ENCODE results near the gene KIR3DL3. TPM values are rescaled to one million over a fixed set of nuclear protein-coding genes. Genes with fewer than 3 reads are reported as not detected.
"Not testable (repeated sequence)": the region's sequence is repeated elsewhere in the genome, so short reads cannot be mapped to it uniquely, and the experiment has no call there.

KIR3DL3 gene
- polyA plus RNA-seq, 1 experiment, result not detected

- POLR2A ChIA-PET, result no interaction called here
- Histone ChIP-seq H3K36me3 (ENCODE audit: control insufficient read depth, insufficient read depth, low read length) (no peaks in the 10 kb centered on the region), H3K4me3 (ENCODE audit: low read depth, low read length) (no peak overlapping the region), H3K27me3 (ENCODE audit: control insufficient read depth, insufficient read depth, low read length) (no peaks in the 10 kb centered on the region)
- CTCF ChIA-PET, result no interaction called here
- DNase-seq (ENCODE audit: low read depth), result no peak
- no peak for TF ChIP-seq CTCF (IDR thresholded peaks at IDR 0.05; ENCODE audit: insufficient read depth, low read depth, low read length)
Measured at GRCh38 chr19:54696766-54697165, 27.5 kb upstream of the KIR3DL3 start.

GRCh38 chr19:54697716-54698115, 26.5 kb upstream of the KIR3DL3 start:
- H3K27me3 ChIP-seq (ENCODE audit: control insufficient read depth, insufficient read depth, low read length); DNase-seq (ENCODE audit: low read depth); POLR2A ChIA-PET; CTCF ChIA-PET; H3K36me3 ChIP-seq (ENCODE audit: control insufficient read depth, insufficient read depth, low read length); H3K4me3 ChIP-seq (ENCODE audit: low read depth, low read length): not testable (repeated sequence)

GRCh38 chr19:54704928-54705327, 19.3 kb upstream of the KIR3DL3 start:
- TF ChIP-seq CTCF (IDR thresholded peaks at IDR 0.05; ENCODE audit: insufficient read depth, low read depth, low read length), result no peak
- DNase-seq (ENCODE audit: low read depth), result no peak
- no peaks in the 10 kb centered on the region for H3K36me3 ChIP-seq (ENCODE audit: control insufficient read depth, insufficient read depth, low read length)
- POLR2A ChIA-PET, result no interaction called here
- no peak overlapping the region for H3K4me3 ChIP-seq (ENCODE audit: low read depth, low read length)
- CTCF ChIA-PET, result no interaction called here
- H3K27me3 ChIP-seq (ENCODE audit: control insufficient read depth, insufficient read depth, low read length), result no peaks in the 10 kb centered on the region

GRCh38 chr19:54707962-54708361, 16.3 kb upstream of the KIR3DL3 start:
- no peak for TF ChIP-seq CTCF (IDR thresholded peaks at IDR 0.05; ENCODE audit: insufficient read depth, low read depth, low read length)
- CTCF ChIA-PET, result no interaction called here
- Histone ChIP-seq H3K4me3 (ENCODE audit: low read depth, low read length) (no peak overlapping the region), H3K36me3 (ENCODE audit: control insufficient read depth, insufficient read depth, low read length) (no peaks in the 10 kb centered on the region), H3K27me3 (ENCODE audit: control insufficient read depth, insufficient read depth, low read length) (no peaks in the 10 kb centered on the region)
- no peak for DNase-seq (ENCODE audit: low read depth)
- POLR2A ChIA-PET, result no interaction called here

- no peaks in the 10 kb centered on the region for H3K36me3 ChIP-seq (ENCODE audit: control insufficient read depth, insufficient read depth, low read length)
- no peak for TF ChIP-seq CTCF (IDR thresholded peaks at IDR 0.05; ENCODE audit: insufficient read depth, low read depth, low read length)
- H3K27me3 ChIP-seq (ENCODE audit: control insufficient read depth, insufficient read depth, low read length), result no peaks in the 10 kb centered on the region
- no peak overlapping the region for H3K4me3 ChIP-seq (ENCODE audit: low read depth, low read length)
- ChIA-PET CTCF (no interaction called here), POLR2A (no interaction called here)
- DNase-seq (ENCODE audit: low read depth), result no peak
Measured at GRCh38 chr19:54708781-54709180, 15.5 kb upstream of the KIR3DL3 start.

GRCh38 chr19:54709212-54709948, 14.9 kb upstream of the KIR3DL3 start:
- Histone ChIP-seq H3K36me3 (ENCODE audit: control insufficient read depth, insufficient read depth, low read length) (no peaks in the 10 kb centered on the region), H3K27me3 (ENCODE audit: control insufficient read depth, insufficient read depth, low read length) (no peaks in the 10 kb centered on the region), H3K4me3 (ENCODE audit: low read depth, low read length) (no peak overlapping the region)
- ChIA-PET POLR2A (no interaction called here), CTCF (no interaction called here)
- no peak for TF ChIP-seq CTCF (IDR thresholded peaks at IDR 0.05; ENCODE audit: insufficient read depth, low read depth, low read length)
- no peak for DNase-seq (ENCODE audit: low read depth)

- CTCF ChIA-PET; DNase-seq (ENCODE audit: low read depth); H3K4me3 ChIP-seq (ENCODE audit: low read depth, low read length): not testable (repeated sequence)
Measured at GRCh38 chr19:54709956-54710355, 14.3 kb upstream of the KIR3DL3 start.

More at GRCh38 chr19:54709956-54710355, 14.3 kb upstream of the KIR3DL3 start:
- H3K27me3 ChIP-seq (ENCODE audit: control insufficient read depth, insufficient read depth, low read length); POLR2A ChIA-PET; H3K36me3 ChIP-seq (ENCODE audit: control insufficient read depth, insufficient read depth, low read length): not testable (repeated sequence)
